Measurements from ENCODE around the gene HMGB3. TPM values are rescaled to one million over a fixed set of nuclear protein-coding genes. Genes with fewer than 3 reads are reported as not detected.
"Not testable (repeated sequence)": the region's sequence is repeated elsewhere in the genome, so short reads cannot be mapped to it uniquely, and the experiment has no call there.

Gene HMGB3
- polyA plus RNA-seq (ENCODE audit: insufficient read length in 10 of 10), result 10 to 100 TPM; 53.2 to 84.5 (median 58.3) TPM
- long read RNA-seq, donor 1, transcript HMGB3-201 (5 exons, 3,560 nt), result major isoform, 14 of 38 reads
- long read RNA-seq, donor 1, partial matches to known transcripts, result 23 of 38 reads
- long read RNA-seq, donor 1, other reads (novel, unspliced or antisense), result 0 of 38 reads
- long read RNA-seq, donor 2, transcript HMGB3-201 (5 exons, 3,560 nt), result major isoform, 5 of 27 reads
- long read RNA-seq, donor 2, partial matches to known transcripts, result 20 of 27 reads
- long read RNA-seq, donor 2, other reads (novel, unspliced or antisense), result 0 of 27 reads
- long read RNA-seq, donor 3, result 0 reads
- long read RNA-seq, donor 4, transcript HMGB3-201 (5 exons, 3,560 nt), result major isoform, 9 of 9 reads
- long read RNA-seq, donor 4, partial matches to known transcripts, result 0 of 9 reads
- long read RNA-seq, donor 4, other reads (novel, unspliced or antisense), result 0 of 9 reads
- long read RNA-seq, donor 5, transcript HMGB3-201 (5 exons, 3,560 nt), result major isoform, 14 of 44 reads
- long read RNA-seq, donor 5, partial matches to known transcripts, result 27 of 44 reads
- long read RNA-seq, donor 5, other reads (novel, unspliced or antisense), result 0 of 44 reads
- long read RNA-seq, donor 6, transcript HMGB3-201 (5 exons, 3,560 nt), result major isoform, 18 of 46 reads
- long read RNA-seq, donor 6, partial matches to known transcripts, result 26 of 46 reads
- long read RNA-seq, donor 6, other reads (novel, unspliced or antisense), result 0 of 46 reads
- long read RNA-seq, donor 7, transcript HMGB3-201 (5 exons, 3,560 nt), result major isoform, 14 of 22 reads
- long read RNA-seq, donor 7, partial matches to known transcripts, result 7 of 22 reads
- long read RNA-seq, donor 7, other reads (novel, unspliced or antisense), result 0 of 22 reads
- long read RNA-seq, donor 8, transcript HMGB3-201 (5 exons, 3,560 nt), result major isoform, 12 of 27 reads
- long read RNA-seq, donor 8, partial matches to known transcripts, result 14 of 27 reads
- long read RNA-seq, donor 8, other reads (novel, unspliced or antisense), result 0 of 27 reads
- long read RNA-seq, donor 9, partial matches to known transcripts, result 0 of 1 reads
- long read RNA-seq, donor 9, other reads (novel, unspliced or antisense), result 0 of 1 reads

GRCh38 chrX:150982788-150983520 is at the start of gene HMGB3:
Gene HMGB3 (plus strand): TSS chrX:150983335. CDS start chrX:150985600, 2,265 bp downstream.
- DNase-seq, result peak; percentile 83 to 93 (median 87)

- no peak for DNase-seq
Measured at GRCh38 chrX:150933945-150934350, 49.2 kb upstream of the HMGB3 start.

- peak in 1 of 3 donors; percentile 30 for DNase-seq
Measured at GRCh38 chrX:150934453-150934852, 48.7 kb upstream of the HMGB3 start.

- DNase-seq, result no peak
Measured at GRCh38 chrX:150935467-150935866, 47.7 kb upstream of the HMGB3 start.

GRCh38 chrX:150936556-150936955 is 46.6 kb upstream of the HMGB3 start:
- no peak for DNase-seq

GRCh38 chrX:150940844-150941495 is 42.2 kb upstream of the HMGB3 start:
- DNase-seq, result no peak

- no peak for DNase-seq
Measured at GRCh38 chrX:150941580-150941979, 41.6 kb upstream of the HMGB3 start.

- DNase-seq, result no peak
Measured at GRCh38 chrX:150942942-150943594, 40.1 kb upstream of the HMGB3 start.

GRCh38 chrX:150944233-150944632 is 38.9 kb upstream of the HMGB3 start:
- no peak for DNase-seq

GRCh38 chrX:150954951-150955350 is 28.2 kb upstream of the HMGB3 start:
- DNase-seq, result no peak

GRCh38 chrX:150955590-150955989 is 27.5 kb upstream of the HMGB3 start:
- DNase-seq, result no peak

- peak in 2 of 3 donors; percentile 22 to 45 for DNase-seq
Measured at GRCh38 chrX:150958177-150958576, 25.0 kb upstream of the HMGB3 start.

GRCh38 chrX:150959557-150959956 is 23.6 kb upstream of the HMGB3 start:
- no peak for DNase-seq

GRCh38 chrX:150961631-150962030 is 21.5 kb upstream of the HMGB3 start:
- DNase-seq, result no peak

GRCh38 chrX:150964416-150964815 is 18.7 kb upstream of the HMGB3 start:
- not testable (repeated sequence) for DNase-seq

GRCh38 chrX:150966235-150966634 is 16.9 kb upstream of the HMGB3 start:
- no peak for DNase-seq

GRCh38 chrX:150966742-150967141 is 16.4 kb upstream of the HMGB3 start:
- no peak for DNase-seq

- no peak for DNase-seq
Measured at GRCh38 chrX:150967786-150968185, 15.3 kb upstream of the HMGB3 start.

GRCh38 chrX:150968862-150969720 is 14.0 kb upstream of the HMGB3 start:
- DNase-seq, result no peak

Measured in muscle of back (tissue), 13 donors.